Measurements from ENCODE around the gene CISD1.

Gene CISD1

GRCh38 chr10:58266003-58266825, 2.7 kb upstream of the CISD1 start:
- DNase-seq, result peak; percentile 59

DNA sequence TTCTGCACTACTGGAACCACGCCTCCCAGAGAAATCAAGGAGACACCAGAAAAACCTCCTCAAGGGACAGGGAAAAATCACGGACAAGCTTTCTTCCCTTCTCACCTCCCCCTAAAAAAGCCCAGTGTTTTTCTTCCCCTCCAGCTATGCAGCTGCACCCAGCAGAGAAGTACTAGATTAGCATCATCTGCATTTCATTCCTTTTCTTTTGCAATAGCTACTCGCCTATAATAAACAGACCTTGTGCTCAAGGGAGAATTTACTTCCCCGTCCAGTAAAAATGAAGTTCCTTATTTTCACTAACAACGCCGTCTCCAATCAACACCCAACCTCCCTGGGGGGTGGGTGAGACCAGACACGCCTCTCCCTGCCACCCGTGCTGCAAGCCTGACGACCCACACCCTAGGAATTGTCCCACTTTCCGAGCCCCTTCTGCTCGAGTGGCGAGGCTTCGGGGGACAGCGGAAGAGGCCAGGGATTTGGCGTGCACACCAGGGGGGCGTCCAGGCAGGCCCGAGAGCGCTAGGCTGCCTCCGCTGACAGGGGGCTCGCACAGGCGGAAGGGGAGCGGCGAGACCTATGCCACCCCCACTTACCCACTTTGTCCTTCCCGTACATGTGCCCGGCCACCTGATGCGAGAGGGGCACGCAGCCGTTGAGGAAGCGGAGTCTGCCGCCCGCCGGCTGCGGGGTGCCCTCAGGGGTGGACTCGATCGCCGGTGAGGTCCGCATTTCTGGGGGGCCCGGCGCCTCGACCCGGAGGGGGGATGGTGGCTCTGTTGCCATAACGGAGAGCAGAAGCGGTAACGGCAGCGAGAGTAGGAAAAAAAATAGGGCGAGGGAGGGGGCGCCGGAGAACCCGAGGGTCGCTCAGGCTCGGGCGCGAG, 1.9 kb upstream of the CISD1 start:
- peak; percentile 94 for DNase-seq

GRCh38 chr10:58267713-58268453, 1.1 kb upstream of the CISD1 start, which contains the start of gene IPMK:
TSS of gene IPMK (minus strand) at chr10:58267894. CDS start at chr10:58267611, 283 bp downstream.
- DNase-seq, result peak; percentile 88

GRCh38 chr10:58268454-58268945, 462 bp upstream of the CISD1 start:
- DNase-seq, result no peak

DNA sequence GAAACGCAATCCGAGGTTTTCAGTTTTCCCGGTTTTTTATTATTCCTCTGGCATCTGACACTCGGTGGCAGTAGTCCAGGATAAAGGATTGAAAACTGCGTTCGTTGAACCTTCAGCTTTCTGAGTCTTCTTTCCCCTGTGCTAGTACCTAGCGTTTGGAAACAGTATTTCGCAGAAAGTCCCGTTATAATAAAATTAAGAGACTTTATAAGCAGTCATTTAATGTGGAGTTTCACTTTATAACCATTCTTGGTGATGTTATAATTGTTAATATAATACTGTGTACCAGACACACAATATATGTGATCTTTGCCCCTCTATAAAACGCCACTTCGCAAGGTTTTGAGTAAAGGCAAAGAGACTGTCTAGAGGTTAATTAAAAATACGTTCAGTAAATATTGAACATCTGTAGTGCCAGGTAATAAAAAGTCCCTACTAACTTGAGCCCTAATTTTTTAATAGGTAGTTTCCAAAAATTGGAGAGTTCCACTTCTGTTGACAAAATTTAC, 874 bp downstream of the CISD1 start:
- DNase-seq, result no peak

- DNase-seq, result no peak
Observed at GRCh38 chr10:58275261-58275660, 6.3 kb downstream of the CISD1 start.

DNA sequence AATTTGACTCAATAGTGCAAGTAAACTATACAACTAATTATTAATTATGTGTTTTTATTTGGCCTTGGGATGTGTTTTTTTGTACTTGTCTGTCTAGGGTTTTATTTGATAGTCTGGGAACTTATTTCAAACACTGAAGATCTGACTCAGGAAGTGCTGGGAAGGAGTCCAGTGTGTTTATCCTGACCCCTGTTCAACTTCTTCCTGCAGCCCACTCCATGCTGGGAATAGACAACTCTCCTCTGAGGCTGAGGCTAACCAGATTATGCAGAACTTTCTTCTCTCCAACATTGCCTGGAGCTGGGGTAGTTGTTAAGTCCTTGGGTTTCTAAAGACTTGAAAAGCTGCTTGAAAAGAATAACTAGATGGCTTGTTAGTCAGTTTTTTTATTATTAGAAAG, 6.9 kb downstream of the CISD1 start:
- DNase-seq, result no peak

DNA sequence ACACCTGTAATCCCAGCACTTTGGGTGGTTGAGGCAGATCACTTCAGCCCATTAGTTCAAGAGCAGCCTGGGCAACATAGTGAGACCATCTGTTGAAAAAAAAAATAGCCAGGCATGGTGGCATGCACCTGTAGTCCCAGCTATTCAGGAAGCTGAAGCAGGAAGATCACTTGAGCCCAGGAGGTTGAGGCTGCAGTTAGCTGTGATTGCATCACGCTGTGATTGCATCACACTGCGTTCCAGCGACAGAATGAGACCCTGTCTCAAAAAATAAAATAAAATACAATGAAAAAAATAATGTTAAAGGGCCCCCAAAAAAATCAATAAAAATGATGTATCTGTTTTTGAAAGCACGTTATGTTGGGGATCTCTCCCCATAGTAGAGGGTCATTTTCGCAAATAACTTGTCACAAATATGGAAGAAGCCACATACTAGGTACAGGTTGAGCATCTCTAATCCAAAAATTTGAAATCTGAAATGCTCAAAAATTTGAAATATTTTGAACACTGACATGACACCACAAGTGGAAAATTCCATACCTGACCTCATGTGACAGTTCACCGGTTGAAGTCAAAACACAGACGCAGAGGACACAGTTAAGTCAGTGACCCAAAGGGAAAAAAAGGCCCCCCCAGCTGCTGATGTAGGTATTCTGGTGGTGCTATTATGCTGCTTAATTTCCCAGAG, 9.5 kb downstream of the CISD1 start:
- DNase-seq, result peak; percentile 9

GRCh38 chr10:58278962-58279307, 10.0 kb downstream of the CISD1 start:
- no peak for DNase-seq

DNA sequence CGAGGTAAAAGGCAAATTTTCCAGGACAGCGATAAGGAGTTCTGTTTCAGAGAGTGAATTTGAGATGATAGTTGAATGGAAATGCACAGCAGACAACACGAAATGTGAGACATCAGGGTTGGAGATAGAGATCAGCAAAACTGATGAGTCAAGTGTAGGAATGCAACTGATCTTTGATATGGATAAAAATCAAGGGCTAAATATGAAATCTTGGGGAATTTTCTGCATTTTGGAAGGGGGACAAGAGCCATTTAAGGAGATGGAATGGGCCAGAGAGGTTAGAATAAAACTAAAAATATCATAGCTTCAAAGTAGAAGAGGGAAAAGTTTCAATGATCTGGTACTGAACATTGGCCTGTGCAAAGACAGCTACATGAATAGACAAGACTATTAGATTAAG, 11.5 kb downstream of the CISD1 start:
- no peak for DNase-seq

DNA sequence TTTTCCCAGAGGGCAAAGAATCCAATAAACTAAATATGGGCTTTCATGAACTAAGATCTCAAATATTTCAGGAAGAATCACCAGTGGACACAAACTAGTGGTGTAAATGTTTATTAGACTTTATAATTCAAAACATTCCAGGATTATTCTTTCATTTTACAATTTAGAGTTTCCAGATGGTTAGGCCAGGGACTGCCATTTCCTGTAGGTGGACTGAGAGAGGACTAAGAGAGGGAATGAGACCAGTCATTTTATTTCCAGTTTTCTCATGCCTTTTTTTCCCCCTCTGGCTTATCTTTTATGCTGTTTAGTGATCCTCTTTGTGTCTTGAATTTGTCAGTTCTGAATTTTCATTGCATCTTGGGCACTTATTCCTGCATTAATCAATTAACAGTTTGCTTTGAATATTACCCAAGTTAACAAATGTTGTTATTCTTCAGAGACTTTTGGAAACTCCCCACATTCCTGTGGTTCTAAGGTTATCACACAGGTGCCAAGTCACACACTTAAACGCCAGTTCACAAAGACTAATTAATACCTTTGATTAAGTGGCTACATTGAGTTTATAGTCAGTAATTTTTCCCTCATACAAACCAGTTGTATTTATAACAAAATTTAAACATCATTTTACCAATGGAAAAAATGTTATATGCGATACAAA, 12.3 kb downstream of the CISD1 start:
- no peak for DNase-seq

- peak; percentile 98 for DNase-seq
Observed at GRCh38 chr10:58282615-58283014, 13.7 kb downstream of the CISD1 start.

- peak; percentile 65 for DNase-seq
Observed at GRCh38 chr10:58291538-58292174, 22.7 kb downstream of the CISD1 start.

- no peak for DNase-seq
Observed at GRCh38 chr10:58293989-58294388, 25.0 kb downstream of the CISD1 start.

DNA sequence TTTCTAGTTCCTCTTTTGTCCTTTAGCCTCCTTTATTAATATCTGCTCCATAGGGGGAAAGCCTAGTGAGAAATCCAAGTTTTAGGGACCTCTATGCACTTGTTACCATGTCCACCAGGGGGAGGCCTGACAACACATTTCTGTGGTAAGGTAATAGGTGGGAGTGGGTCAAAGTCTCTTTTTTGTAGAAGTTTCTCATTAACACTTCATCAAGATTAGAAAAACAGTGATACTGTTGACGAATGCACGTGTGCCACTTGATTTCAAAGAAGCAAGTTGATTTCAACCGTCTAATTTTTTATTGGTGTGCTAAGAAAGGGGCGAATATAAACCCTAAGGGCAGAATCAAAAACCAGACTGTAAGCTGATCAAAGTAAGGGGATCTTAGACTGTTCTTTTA, 30.6 kb downstream of the CISD1 start:
- DNase-seq, result peak; percentile 68

- DNase-seq, result no peak
Observed at GRCh38 chr10:58300676-58301075, 31.7 kb downstream of the CISD1 start.

DNA sequence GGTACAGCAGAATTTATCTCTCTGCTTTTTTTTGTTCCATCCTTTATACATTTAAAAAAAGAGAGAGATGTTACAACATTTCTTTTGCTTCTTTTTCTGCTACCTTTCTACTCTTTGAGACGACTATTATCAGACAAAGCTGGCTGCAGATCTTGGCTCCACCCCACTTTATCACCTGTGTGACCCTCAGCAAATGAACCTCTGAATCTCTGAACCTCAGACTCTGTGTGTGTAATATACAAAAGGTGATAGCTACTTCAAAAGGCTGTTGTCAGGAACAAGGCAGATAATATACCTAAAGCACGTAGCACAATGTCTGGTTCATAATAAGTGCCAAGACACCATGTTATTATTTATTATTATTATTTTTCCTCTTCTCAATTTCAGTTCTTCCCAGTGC, 33.3 kb downstream of the CISD1 start:
- no peak for DNase-seq

DNA sequence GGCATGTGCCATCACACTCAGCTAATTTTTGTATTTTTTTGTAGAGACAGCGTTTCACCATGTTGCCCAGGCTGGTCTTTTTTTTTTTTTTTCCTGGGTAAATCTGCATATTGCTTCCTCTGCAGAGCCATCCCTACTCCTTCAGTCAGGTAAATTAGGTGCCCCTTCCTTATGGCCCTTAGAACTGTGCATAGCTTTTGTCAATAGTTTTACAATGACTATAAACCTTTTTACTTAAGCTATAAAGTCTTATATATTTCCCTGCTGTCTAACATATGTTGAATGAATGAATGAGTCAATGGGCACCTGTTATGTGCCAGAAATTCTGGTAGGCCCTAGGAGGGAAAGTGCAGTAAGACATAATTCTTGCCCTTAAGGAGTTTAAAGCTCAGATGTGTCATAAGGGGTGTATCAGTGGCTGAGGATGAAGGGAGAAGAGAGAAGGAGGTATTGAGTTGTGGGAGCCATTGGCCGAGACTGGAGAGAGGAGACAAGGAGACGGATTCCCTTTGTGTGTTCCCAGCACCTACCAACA, 35.2 kb downstream of the CISD1 start:
- DNase-seq, result no peak

DNA sequence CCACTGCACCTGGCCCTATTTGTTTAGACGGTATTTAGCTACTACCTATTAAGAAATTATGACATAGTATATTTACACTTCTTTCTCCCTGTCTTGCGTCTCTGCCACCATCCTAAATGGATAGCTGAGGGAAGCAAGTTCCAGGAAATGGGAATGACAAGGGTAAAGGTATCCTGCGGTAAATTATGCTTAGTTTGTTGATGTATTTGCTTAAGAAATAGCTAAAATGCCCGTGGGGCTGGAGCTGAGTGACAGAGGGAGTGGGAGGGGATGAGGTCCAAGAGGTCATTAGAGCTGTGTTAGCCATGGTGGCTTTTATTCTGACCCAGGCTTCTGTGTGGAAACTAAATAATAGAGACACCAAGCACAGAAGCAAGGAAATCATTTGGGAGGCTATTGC, 36.9 kb downstream of the CISD1 start:
- no peak for DNase-seq

DNA sequence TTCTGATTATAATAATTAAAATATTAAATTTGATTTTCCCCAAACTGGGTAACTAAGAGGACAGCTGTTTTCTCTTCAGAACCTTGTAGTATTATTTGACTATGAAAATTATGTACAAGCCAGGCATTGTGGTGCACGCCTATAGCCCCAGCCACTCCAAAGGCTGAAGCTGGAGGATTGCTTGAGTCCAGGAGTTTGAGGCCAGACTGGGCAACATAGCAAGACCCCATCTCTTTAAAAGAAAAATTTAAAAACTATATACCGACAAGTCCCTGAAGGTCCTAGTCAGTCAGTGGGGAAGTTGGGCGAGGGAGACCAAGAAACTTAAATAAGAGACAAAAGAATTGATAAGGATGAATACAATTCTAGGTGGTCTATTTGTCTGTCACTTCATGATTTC, 38.7 kb downstream of the CISD1 start:
- DNase-seq, result no peak

- no peak for DNase-seq
Observed at GRCh38 chr10:58311026-58311425, 42.1 kb downstream of the CISD1 start.

All from MV-4-11 (cell line).